ENCODE data around the gene HEXIM1.
A peak's percentile ranks its signal among the peaks of the same experiment; 100 is the strongest.

- TF ChIP-seq CTCF (IDR thresholded peaks at IDR 0.05) (no peak), POLR2A (IDR thresholded peaks at IDR 0.05) (peak; percentile 46), EP300 (IDR thresholded peaks at IDR 0.05; ENCODE audit: low read depth) (no peak)
Observed at GRCh38 chr17:45129940-45130680, 18.2 kb upstream of the HEXIM1 start.

All from transverse colon (tissue), 3 donors.